22Rv1 (cell line): ENCODE data around the gene AKIRIN2.

Source experiments
- ZFX ChIP-seq: fragments of 450-650 bp; IDR thresholded peaks from 2 replicates; pipeline ENCODE4 v1.6.1; 2017; ENCODE audit warnings: antibody characterized with exemption, borderline replicate concordance
- TF ChIP-seq, protein P1 (sequence below): fragments of 450-650 bp; IDR thresholded peaks from 2 replicates; pipeline ENCODE4 v1.5.1; 2017; ENCODE audit warnings: mild to moderate bottlenecking

DNA sequence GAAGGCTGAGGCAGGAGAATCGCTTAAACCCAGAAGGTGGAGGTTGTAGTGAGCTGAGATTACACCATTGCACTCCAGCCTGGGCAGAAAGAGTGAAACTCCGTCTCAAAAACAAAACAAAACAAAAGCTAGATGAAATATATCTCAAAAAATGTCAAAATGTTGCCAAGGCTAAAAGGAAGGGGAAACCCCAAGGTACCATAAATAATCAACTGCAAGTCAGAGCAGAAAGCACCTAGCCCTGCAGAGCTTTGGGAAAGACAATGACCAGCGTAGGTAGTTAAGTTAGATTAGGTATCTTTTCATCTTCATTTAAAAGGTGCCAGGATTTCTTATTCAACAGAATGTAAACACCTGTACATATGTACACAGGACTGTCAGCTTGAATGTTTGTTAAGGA is 33.0 kb downstream of the AKIRIN2 start:
- TF ChIP-seq, protein P1, sequence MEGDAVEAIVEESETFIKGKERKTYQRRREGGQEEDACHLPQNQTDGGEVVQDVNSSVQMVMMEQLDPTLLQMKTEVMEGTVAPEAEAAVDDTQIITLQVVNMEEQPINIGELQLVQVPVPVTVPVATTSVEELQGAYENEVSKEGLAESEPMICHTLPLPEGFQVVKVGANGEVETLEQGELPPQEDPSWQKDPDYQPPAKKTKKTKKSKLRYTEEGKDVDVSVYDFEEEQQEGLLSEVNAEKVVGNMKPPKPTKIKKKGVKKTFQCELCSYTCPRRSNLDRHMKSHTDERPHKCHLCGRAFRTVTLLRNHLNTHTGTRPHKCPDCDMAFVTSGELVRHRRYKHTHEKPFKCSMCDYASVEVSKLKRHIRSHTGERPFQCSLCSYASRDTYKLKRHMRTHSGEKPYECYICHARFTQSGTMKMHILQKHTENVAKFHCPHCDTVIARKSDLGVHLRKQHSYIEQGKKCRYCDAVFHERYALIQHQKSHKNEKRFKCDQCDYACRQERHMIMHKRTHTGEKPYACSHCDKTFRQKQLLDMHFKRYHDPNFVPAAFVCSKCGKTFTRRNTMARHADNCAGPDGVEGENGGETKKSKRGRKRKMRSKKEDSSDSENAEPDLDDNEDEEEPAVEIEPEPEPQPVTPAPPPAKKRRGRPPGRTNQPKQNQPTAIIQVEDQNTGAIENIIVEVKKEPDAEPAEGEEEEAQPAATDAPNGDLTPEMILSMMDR = no peak
- no peak for TF ChIP-seq ZFX
